ENCODE results near the gene MAP1A.
A peak's percentile ranks its signal among the peaks of the same experiment; 100 is the strongest.

The MAP1A gene

GRCh38 chr15:43498990-43499389 is 18.4 kb upstream of the MAP1A start:
- TF ChIP-seq, protein P1, sequence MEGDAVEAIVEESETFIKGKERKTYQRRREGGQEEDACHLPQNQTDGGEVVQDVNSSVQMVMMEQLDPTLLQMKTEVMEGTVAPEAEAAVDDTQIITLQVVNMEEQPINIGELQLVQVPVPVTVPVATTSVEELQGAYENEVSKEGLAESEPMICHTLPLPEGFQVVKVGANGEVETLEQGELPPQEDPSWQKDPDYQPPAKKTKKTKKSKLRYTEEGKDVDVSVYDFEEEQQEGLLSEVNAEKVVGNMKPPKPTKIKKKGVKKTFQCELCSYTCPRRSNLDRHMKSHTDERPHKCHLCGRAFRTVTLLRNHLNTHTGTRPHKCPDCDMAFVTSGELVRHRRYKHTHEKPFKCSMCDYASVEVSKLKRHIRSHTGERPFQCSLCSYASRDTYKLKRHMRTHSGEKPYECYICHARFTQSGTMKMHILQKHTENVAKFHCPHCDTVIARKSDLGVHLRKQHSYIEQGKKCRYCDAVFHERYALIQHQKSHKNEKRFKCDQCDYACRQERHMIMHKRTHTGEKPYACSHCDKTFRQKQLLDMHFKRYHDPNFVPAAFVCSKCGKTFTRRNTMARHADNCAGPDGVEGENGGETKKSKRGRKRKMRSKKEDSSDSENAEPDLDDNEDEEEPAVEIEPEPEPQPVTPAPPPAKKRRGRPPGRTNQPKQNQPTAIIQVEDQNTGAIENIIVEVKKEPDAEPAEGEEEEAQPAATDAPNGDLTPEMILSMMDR (conservative IDR thresholded peaks at IDR 0.05; ENCODE audit: low read length): no peak
- no peak overlapping the region for H3K4me3 ChIP-seq (ENCODE audit: low read length)
- no peak for DNase-seq (ENCODE audit: low read depth)

DNA sequence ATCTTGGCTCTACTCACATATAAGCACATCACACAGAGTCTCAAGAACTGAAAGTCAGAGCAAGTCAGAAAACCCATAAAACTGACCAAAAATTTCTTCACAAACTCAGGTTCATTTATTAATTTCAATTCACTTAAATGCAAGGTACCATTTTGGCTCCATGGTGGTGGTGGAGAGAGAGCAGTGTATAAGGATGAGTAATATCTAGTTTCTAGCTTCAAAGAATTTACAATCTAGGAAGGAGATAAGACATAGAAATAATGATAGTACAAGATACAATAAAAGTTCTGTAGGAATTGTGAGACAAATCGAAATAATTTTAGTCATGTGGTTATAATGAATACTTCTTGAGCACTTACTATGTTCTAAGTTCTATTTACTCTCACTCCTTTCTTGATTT is 17.8 kb upstream of the MAP1A start:
- H3K4me3 ChIP-seq (ENCODE audit: low read length): no peak overlapping the region
- no peak for DNase-seq (ENCODE audit: low read depth)
- TF ChIP-seq, protein P1 (conservative IDR thresholded peaks at IDR 0.05; ENCODE audit: low read length): no peak

GRCh38 chr15:43505738-43506137 is 11.7 kb upstream of the MAP1A start:
- H3K4me3 ChIP-seq (ENCODE audit: low read length): no peak overlapping the region
- TF ChIP-seq, protein P1 (conservative IDR thresholded peaks at IDR 0.05; ENCODE audit: low read length): no peak
- peak; percentile 63 for DNase-seq (ENCODE audit: low read depth)

DNA sequence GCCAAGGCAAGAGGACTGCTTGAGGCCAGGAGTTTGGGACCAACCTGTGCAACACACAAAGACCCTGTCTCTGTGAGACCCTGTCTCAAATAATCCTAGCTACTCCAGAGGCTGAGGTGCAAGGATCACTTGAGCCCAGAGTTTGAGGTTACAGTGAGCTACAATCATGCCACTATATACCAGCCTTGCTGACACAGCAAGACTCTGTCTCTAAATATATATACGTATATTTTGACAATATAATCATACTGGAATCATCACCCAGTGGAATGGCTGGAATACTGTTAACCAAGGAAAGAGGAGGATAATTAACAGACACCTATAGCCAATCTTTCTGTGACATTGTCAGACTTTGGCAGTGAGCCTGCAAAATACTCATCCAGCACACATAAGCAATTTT is 9.0 kb upstream of the MAP1A start:
- H3K4me3 ChIP-seq (ENCODE audit: low read length): no peak overlapping the region
- DNase-seq (ENCODE audit: low read depth): no peak
- TF ChIP-seq, protein P1 (conservative IDR thresholded peaks at IDR 0.05; ENCODE audit: low read length): no peak

- DNase-seq (ENCODE audit: low read depth): peak; percentile 63
- no peak overlapping the region; the same call in 1 of the 2 replicates for H3K4me3 ChIP-seq (ENCODE audit: low read length)
- TF ChIP-seq, protein P1 (conservative IDR thresholded peaks at IDR 0.05; ENCODE audit: low read length): no peak
These were observed 8.3 kb upstream of the MAP1A start for GRCh38 chr15:43508991-43509659.

GRCh38 chr15:43509660-43510199 is 7.7 kb upstream of the MAP1A start:
- H3K4me3 ChIP-seq (ENCODE audit: low read length): peak overlapping the region; percentile 73
- DNase-seq (ENCODE audit: low read depth): no peak
- TF ChIP-seq, protein P1 (conservative IDR thresholded peaks at IDR 0.05; ENCODE audit: low read length): no peak

All from AG10803 (cell line).